Activated gamma-delta T cell treated with Interleukin-2 at 50 U/mL for 16 hours (primary cell): ENCODE measurements around the gene GRIP2.

Experiments
- DNase-seq: peaks from one replicate; pipeline ENCODE4 v3.0.0-alpha.2; 2020

Gene GRIP2

DNA sequence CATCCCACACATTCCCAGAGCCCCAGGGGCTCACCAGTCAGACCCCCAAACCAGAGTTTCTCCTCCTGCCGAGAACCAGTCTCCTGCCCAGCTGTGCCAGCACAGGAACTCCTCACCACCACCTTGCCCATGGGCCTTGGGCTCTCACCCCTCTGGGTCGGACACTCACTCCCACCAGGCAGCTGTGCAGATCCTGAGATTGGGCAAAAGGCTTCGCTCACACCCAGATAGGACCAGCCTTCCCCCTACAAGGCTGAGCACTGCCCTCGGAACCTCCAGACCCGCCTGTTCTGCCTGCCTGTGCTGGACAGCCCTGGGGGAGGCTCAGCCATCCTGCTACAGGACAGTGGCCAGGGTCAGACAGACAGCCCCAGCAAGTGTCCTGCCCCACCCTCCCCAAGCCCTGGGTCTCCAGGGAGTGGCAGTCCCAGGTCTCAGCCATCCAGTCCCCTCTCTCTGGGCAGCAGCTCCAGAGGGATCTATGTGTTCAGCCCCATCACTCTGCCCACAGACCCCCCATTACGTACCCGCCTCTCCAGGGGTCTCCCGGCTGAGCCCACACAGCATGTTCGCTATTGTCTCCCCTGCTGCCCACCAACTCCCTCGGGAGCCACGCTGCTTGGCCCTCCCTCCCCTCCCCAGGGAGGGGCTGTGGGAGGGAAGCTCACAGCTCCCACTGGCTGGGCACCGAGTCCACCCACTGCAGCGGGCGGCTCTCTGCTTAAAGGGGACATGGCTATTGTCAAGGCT lies at the start of gene GRIP2:
TSS of gene GRIP2 (minus strand) at position 601 of the 750 bp plus-strand sequence. CDS start at position 567, 34 bp downstream.
- no peak for DNase-seq

DNA sequence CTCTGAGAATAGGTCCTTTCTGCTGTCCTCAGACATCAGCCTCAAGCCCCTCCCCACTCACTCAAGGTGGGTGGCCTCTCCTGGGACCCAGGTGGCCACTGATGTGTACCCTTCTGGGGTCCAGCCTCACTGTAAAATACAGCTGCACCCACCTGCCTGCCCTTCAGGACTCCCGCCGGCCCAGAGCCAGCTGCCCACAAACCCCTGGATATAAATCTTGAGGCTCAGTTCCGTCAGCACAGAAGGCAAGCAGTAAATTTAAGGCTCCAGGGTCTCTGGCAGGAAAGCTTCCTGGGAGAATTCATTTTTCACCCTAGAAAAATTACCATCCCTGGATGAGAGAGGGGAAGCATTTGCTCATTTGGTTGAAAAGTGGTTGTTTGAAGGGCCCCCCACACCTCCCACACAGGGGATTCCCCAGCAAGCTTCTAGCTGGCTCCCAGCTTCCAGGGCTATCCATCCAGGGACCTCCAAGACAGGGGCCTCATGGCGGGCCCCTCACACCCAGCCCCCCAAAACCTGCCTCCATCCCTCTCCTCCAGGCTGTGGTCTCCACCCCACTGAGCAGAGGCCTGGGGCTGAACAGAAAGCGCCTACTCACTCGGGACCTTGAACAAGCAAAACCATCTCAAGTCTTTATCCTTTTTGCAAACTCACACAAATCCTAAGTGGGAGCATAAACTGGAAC lies 48.4 kb upstream of the GRIP2 start:
- no peak for DNase-seq

DNA sequence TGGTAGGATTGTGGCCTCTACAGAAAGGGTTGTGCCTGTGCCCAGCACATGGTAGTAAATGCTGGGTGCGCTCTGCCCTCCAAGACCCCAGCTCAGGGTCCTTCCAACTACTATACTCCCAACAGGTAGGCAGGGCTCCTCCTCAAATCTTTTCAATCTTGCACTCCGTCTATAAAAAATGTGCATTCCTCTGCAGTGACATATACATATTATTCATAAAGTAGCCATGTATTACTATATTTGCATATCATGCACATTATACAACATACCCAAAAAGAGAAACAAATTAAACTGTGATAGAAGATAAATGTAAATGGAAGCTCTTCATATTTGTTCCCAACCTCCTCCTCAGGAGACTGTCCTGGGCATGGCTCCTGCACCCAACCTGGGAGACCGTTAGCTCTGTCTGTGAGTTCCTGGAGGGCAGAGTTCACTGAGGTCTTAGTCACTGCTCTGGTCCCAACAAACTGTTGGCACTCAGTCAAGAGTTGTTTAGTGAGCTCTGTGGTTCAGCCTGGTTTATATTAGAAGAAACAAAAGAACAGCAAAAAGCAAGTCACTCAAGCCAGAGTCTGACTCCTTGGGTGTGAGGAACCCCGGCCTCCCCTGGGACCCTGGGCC lies 47.7 kb upstream of the GRIP2 start:
- no peak for DNase-seq

DNA sequence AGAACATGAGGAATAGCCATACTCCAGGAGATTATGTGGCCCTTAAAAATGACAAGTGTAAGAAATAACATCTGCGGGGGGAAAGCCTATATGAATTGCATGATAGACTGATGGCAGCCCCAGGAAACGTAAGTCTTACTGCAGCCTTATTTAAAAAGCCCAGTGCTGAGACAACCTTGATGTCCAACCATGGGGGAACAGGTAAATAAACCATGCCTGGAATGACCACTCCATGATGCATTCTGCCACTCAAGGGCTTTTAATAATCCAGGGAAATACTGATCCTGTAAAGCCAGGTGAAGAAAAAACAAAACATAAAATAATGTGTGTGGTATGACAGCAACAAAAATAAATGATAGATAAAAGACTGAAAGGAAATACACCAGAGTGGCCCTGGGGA lies 46.5 kb upstream of the GRIP2 start:
- no peak for DNase-seq

DNA sequence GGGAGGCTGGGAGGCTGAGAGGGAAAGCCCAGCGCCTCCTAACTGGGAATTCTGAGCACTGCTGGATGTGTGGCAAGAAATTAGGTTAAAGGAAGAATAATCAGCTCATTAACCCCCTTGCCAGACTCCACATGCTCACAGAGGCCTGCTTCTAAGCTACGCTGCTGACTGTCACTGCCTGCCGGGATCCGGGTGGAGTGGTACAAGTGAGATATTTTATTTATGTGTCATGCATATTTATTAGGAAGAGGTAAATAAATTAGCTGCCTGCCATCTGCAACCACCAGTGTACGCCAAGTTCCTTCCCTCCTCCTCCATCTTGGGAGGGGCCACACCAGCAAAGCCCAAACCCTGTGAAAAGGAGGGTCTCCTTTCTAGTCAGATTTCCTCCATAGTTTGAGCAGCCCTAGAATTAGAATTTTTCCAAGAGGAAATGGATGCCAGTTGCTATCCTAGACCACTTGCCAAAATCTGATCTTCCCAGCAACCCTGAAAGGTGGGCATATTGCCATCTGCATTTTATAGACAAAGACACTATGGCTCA lies 43.5 kb upstream of the GRIP2 start:
- no peak for DNase-seq

DNA sequence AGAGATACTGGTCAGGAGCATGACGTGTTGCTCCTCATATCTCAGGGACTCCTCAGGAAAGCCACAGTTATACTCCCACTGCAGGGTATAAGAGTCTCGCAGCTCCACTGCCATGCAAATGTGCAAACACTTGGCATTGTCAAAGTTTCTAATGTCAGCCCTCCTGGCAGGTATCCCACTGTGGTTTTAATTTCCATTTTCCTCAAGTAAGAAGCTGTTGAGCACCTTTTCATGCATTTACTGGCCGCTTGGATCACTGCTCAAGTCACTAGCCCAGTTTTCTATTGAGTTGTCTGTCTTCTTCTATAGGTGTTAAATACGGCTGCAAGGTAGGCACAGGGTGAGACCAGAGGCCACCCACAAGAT lies 41.9 kb upstream of the GRIP2 start:
- DNase-seq: no peak

DNA sequence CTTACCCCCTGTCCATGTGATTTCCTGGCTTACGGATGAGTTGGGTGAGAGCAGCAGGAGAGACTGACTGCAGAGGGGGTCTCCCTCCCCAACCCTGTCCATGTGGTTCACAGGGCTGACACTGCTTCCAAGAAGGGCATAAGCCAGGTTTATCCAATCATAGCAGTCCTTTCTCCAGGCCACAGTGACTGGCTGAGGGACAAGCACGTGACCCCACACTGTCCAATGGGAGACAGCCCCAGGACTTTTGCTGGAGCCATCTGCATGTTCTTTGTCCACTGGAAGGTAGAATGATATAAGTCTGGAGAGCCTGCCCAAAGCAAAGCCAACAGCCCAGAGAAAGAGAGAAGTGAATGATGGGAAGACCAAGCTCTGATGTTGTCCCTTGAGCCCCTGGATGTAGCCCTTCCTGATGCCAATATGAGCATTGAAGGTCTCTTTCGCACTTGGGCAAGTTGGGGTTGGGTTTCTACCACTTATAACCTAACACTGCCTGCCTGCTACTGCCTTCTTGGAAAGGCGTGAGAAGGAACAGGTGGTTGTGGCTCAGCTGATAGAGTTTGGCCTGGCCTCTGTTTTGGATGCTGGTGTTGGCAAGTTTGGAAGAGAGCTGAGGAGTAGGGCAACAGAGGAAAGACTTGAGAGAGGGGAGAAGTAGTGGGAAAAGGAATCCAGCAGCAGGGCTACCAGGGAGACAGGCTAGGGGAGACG lies 41.3 kb upstream of the GRIP2 start:
- DNase-seq: no peak

DNA sequence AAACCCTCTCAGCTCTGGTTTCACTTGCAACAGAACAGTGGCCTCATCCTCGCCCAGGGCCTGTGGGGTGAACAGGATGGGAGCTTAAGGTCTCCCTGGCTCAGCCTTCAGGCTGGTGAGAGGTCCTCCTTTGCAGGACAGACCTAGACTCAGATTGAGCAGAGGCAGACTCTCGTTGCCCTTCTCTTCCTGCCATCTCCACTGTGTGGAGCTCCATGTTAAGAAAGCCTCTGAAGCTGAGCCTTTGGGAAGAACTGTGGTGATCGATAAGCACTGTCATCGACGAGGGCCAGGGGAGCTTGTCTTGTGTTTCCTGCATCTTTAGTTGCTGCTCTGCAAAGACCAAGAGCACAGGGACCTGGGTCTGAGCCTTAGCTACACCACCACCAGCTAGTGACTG lies 37.8 kb upstream of the GRIP2 start:
- no peak for DNase-seq

DNA sequence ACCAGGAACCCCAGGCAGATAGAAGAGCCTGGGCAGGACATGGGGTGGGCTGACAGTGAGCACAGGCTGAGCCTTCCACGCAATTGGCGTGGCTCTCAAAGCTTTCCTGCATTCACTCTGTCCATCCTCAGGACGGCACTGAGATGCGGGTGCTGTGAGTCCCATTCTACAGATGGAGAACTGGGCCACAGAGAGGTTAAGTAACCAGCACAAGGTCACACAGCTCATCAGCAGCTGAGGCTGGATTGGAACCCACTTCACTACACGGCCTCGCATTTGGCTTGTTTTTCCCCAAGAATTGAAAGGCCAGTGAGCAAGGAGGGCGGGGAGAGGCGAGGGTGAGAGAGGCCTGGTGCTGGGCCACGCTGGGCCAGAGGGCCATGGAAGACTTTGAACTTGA lies 36.0 kb upstream of the GRIP2 start:
- no peak for DNase-seq

DNA sequence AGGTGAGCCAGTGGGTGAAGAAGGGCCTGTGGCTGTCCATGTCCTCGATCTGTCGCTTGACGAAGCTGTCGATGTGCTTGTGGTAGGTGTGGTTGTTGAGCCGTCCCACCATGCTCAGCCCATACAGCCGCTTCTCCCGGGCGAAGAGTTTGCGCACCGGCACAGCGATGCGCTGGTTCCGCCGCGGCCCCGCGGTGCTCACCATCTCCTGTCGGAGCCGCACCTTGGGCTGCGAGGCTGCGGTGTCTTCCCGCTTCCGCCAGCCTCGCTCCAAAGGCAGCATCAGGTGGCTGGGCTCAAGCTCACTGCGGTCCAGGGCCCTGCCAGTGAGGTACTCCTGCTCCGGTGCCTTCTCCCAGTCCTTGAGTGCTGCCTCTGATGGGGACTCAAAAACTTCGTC lies 34.0 kb upstream of the GRIP2 start:
- DNase-seq: no peak

DNA sequence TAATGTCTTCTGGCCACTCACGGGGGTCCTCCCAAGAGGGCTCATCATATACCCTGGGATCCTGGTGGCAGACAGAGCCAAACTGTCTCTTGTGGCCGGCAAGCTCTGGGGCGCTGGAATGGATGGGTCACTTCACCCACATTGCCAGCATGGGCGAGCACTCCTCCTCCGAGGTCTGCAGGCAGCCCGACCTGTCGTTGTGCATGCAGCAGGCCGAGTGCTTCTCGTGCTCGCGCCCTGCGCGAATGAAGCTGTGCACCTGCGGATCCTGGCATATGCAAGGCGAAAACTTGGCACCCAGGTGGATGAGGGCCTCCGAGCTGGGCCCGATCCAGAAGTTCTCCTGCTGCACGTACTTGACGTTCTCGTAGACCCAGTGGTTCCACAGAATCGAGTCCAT lies 33.6 kb upstream of the GRIP2 start:
- no peak for DNase-seq

DNA sequence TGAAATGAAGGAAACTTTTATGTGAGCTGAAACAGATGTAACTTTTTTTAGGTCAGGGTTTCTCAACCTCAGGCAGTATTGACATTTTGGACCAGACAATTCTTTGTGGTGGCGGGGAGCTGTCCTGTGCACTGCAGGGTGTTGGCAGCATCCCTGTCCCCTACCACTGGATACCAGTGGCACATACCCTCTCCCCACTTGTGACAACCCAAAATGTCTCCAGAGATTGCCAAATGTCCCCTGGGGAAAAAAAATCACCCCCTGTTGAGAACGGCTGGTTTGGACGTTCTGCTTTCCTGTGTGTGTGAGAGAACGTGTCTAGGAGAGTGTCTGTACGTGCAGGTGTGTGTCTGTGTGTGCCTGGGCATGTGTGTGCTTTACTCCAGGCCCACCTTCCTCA lies 30.7 kb upstream of the GRIP2 start:
- DNase-seq: no peak

DNA sequence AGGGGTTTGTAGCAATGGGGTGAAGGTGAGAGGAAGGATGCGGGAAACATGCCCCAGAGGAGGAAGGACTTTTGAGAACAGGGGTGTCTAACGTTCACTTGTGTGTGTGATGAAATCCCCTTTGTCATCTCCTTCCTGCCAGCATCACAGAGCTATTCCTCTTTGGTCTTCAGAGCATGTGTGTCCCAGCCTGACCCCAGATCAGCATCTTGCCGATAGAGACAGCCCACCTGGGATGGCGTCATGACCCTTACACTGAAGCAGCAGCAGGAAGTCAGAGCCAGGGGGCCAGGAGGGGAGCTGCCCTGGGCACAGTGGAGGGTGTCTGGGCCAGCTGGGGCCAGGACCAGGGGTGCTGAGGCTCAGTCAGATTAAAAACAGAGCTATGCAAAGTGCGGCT lies 29.9 kb upstream of the GRIP2 start:
- DNase-seq: no peak

DNA sequence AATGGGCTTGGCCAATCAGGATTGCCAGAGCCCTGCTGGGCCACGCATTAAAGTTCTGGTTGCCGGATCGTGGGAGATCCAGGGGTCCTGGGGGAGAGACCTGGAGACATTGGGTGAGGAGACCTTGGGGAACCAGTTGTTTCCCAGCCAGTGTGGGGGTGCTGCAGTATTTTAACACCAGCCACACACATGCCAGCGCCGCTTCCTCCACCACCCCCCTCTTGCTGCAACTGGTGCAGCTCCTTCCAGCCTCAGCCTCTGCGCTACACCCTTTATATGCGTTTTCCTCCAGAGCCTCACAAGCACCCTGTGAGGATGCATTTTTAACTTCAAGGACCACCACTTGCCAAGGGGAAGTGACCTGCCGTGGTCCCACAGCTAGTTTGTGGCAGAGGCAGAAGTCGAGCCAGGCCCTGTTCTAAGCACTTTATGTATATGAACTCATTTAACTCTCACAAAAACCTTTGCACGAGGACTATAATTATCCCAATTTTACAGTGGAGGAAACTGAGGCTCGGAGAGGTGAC lies 29.4 kb upstream of the GRIP2 start:
- DNase-seq: no peak

DNA sequence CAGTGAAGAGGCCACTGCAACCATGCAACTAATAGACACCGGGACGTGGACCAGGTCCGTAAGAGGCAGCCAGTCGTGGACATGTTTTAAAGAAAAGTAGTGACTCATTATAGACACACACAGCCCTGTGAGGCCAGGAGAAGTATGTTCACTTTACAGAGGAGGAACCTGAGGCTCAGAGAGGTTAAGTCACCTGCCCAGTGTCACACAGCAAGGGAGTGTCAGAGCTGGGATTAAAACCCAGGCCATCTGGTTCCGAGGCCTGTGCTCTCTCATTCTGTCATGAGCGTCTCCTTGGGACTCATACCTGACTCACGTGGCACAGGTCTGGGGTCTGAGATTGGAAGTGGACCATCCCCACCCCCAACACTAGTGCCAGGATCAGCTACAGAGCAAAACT lies 28.1 kb upstream of the GRIP2 start:
- no peak for DNase-seq

DNA sequence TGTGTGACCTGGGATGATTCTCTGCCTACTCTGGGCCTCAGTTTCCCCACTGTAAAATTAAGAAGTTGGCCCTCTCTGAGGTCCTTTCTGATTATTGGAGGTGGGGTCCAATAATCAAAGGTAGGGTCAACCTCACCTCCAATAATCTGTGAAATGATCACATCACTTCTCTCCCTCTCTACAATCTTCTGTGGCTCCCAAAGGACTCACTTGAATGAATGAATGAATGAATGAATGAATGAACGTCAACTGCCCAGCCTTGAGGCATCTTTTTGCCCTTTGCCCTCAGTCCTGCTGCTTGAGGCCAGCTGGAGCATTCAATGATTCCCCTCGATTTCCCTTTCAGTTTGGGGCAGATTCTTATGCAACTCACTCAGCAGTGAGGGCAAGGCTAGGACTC lies 26.7 kb upstream of the GRIP2 start:
- no peak for DNase-seq

DNA sequence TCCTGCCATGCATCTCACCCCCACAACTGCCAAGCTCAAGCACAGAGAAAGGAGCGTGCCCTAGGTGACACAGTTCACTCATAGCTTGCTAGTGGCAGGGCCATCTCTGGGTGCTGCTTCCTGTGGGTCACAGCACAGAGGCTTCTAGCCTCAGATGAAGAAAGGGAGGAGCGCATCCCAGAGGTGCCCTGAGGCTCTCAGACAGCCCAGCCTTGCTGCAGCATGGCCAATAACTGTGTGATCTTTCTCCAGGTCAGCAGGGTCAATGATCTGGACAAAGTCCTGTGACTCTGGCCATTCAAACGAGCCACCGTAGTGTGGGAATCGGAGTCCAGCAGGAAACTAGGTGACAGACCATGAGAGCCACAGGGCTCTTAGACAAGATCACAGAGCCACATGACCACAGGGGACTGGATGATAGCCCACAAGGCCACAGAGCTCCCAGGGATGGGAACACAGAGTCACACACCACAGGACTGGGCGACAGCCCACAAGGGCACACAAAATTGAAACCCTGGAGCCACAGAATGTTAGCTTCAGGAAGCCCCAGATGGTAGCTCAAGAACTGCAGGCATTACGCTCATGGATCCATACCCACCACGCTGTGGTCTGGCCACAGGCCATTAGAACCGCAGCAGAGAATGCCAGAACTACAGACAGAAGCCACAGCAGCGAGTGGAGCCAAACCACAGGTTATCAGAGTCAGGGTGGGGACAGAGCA lies 25.9 kb upstream of the GRIP2 start:
- no peak for DNase-seq

DNA sequence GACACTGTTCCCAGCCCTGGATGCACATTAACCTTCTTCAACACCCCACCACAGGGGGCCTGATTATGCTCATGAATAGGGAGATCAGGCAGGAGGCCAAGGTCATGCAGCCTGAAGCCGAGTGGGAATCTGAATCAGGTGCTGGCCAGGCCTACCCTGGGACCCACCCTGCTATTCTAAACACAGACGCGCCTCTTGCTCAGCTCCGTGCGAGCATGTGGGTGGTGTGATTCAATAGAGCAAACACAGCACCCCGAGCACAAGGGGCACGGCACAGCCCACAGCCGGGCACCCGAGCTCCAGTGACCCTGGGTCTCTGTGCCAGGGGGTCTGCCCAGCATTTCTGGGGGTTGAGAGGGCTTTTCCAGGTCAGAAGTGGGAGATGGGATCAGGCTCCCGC lies 24.6 kb upstream of the GRIP2 start:
- no peak for DNase-seq

DNA sequence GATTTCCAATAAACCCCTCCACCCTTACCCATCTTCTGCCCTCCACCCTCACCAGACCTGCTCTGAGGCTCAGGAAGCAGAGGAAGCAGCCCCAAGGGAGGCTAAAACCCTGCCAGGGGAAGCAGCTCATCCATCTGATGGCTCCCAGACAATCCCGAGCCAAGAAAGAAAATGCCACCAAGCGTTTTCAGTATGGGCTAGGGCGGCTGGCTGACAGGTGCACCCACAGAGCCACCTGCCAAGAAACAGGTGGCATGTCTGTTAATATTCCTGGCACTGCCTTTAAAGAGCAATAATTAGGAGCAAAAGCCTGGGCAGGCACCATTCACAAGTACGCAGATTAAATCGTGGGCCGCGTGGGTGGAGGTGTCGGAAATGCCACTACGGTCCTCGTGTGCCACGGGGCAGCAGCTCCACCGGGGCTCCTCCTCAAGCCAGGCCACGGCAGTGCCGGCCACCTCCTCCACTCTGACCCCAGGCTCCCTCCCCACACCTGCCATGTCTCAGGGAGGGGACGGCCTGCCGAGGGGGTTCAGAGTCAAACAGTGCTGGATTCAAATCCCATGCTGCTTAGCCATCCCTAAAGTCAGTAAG lies 23.9 kb upstream of the GRIP2 start:
- no peak for DNase-seq

DNA sequence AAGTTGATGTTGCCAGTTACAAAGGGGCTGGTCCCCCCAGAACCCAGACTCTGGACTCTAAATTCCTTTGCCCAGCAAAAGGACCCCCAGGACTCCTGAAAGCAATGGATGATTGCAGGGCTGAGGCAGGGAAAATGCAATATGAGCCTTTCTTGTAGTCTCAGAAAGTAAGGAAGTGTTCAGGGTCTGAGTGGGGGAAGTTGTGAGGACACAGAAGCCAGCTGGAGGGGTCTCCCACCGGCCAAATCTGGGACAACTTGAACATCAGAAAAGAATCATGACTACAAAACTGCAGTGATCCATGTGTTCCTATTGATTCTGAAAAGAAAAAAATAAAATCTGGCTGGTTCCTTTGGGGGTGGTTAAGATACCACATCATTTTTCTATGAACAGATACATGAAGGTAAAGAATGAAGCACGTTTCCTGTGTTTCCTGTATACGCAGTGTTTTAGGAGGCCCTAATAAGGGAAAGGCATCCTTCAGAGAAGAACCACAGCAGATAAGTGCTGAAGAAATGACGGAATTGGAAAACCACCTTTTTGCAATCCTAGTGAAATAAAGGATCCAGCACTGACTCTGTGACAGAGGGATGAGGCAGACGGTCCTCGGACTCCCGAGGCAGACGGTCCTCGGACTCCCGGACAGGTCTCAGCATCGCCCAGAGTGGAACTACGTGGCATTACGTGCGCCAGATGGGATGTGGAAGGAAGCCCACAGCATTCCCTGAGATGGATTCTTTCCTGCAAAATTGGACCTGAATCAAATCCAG lies 22.2 kb upstream of the GRIP2 start:
- DNase-seq: no peak
